Airway epithelial cell (primary cell): ENCODE measurements around the gene IL9R. TPM values are rescaled to one million over a fixed set of nuclear protein-coding genes. Genes with fewer than 3 reads are reported as not detected.

Experiments
- total RNA-seq: library from RNA; depleted of rRNA; stranded (reverse); fragments of >200 nt; gene quantifications from 2 replicates; pipeline ENCODE4 v1.2.3, GENCODE V29; 2015

IL9R gene
- total RNA-seq: not detected in 2 replicates

DNA sequence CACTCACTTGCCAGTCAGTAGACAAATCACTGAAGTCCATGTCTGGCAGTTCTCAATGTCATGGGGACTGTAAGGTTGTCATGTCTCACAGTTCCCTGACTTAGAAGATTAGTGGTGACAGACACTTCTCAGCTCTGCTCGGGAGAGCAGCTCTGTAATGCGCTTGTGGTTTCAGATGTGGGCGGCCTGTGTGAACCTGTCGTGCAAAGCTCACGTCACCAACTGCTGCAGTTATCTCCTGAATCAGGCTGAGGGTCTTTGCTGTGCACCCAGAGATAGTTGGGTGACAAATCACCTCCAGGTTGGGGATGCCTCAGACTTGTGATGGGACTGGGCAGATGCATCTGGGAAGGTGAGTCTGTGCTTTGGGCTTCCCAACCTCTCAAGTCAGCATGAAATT, at the start of gene IL9R:
TSS of gene IL9R (plus strand) at position 261 of the 400 bp plus-strand sequence. CDS start at position 325, 64 bp downstream.

Other genes with a start within 250 kb of the IL9R start
- 24.9 and 25.8 TPM in 2 replicates for gene VAMP7, start 116.4 kb upstream of the IL9R start, total RNA-seq